WTC11 (cell line): ENCODE measurements around the gene KIFC3. TPM values are rescaled to one million over a fixed set of nuclear protein-coding genes. Genes with fewer than 3 reads are reported as not detected.
"Not testable (repeated sequence)": the region's sequence is repeated elsewhere in the genome, so short reads cannot be mapped to it uniquely, and the experiment has no call there.

Source experiments
- ATAC-seq: fragments of 200-7000 bp; cut with Tn5 transposase; 2 replicates; pipeline ENCODE4 v1.10.0; 2021; ENCODE audit warnings: mild to moderate bottlenecking, moderate library complexity
- CTCF ChIA-PET: fragments of 300-600 bp; sonication (Branson Sonifier 250); formaldehyde crosslinking; loops from one replicate; lab custom pipeline; 2021; ENCODE audit warnings: antibody characterized with exemption; lab: Charles Lee
- POLR2A ChIA-PET: fragments of 350-600 bp; sonication (Branson Sonifier 250); formaldehyde crosslinking; loops from one replicate; lab custom pipeline; 2021; ENCODE audit warnings: antibody characterized with exemption; lab: Charles Lee
- DNase-seq: peaks from one replicate; pipeline ENCODE4 v3.0.0; 2021; ENCODE audit warnings: low spot score
- H3K27ac Mint-ChIP-seq: 2 replicates; pipeline ENCODE4 v1.8.0; 2021; ENCODE audit warnings: mixed read lengths
- H3K27me3 Mint-ChIP-seq: 2 replicates; pipeline ENCODE4 v1.8.0; 2021; ENCODE audit warnings: low read depth, mild to moderate bottlenecking, moderate library complexity, mixed read lengths
- H3K36me3 Mint-ChIP-seq: 2 replicates; pipeline ENCODE4 v1.8.0; 2021; ENCODE audit warnings: mixed read lengths
- H3K4me1 Mint-ChIP-seq: 2 replicates; pipeline ENCODE4 v1.8.0; 2022; ENCODE audit warnings: mixed read lengths
- H3K4me3 Mint-ChIP-seq: 2 replicates; pipeline ENCODE4 v1.8.0; 2021; ENCODE audit warnings: mild to moderate bottlenecking, moderate library complexity, mixed read lengths
- H3K9me3 Mint-ChIP-seq: 2 replicates; pipeline ENCODE4 v1.8.0; 2021; ENCODE audit warnings: mixed read lengths
- CREM ChIP-seq: sonication (generic); formaldehyde crosslinking; IDR thresholded peaks from 2 replicates; pipeline ENCODE4 v1.8.1; 2022; ENCODE audit warnings: mild to moderate bottlenecking, missing genetic modification reagents, moderate library complexity
- E2F5 ChIP-seq: sonication (generic); formaldehyde crosslinking; IDR thresholded peaks from 2 replicates; pipeline ENCODE4 v1.8.1; 2022; ENCODE audit warnings: mild to moderate bottlenecking, moderate library complexity, missing genetic modification reagents
- EMX1 ChIP-seq: fragments of 250-450 bp; sonication (Bioruptor Pico); IDR thresholded peaks from 2 replicates; pipeline ENCODE4 v1.8.0; 2021; ENCODE audit warnings: mild to moderate bottlenecking
- GABPB1 ChIP-seq: sonication (generic); formaldehyde crosslinking; IDR thresholded peaks from 2 replicates; pipeline ENCODE4 v1.8.1; 2023; ENCODE audit warnings: mild to moderate bottlenecking, missing genetic modification reagents
- GRHL2 ChIP-seq: fragments of 250-450 bp; sonication (Bioruptor Pico); IDR thresholded peaks from 2 replicates; pipeline ENCODE4 v1.8.0; 2022; ENCODE audit warnings: mild to moderate bottlenecking, moderate library complexity; ENCODE audit not compliant: insufficient replicate concordance, severe bottlenecking
- IRF2 ChIP-seq: sonication (generic); formaldehyde crosslinking; IDR thresholded peaks from 2 replicates; pipeline ENCODE4 v1.8.0; 2022; ENCODE audit warnings: low read depth, missing genetic modification reagents, borderline replicate concordance
- MYBL2 ChIP-seq: sonication (generic); formaldehyde crosslinking; IDR thresholded peaks from 2 replicates; pipeline ENCODE4 v1.8.1; 2023; ENCODE audit warnings: mild to moderate bottlenecking, moderate library complexity, missing genetic modification reagents
- NFATC4 ChIP-seq: fragments of 250-450 bp; sonication (Bioruptor Pico); IDR thresholded peaks from 2 replicates; pipeline ENCODE4 v1.9.0; 2021; ENCODE audit warnings: mild to moderate bottlenecking
- NR1H2 ChIP-seq: sonication (generic); formaldehyde crosslinking; IDR thresholded peaks from 2 replicates; pipeline ENCODE4 v1.9.0; 2021; ENCODE audit warnings: mild to moderate bottlenecking, moderate library complexity, missing genetic modification reagents
- RELA ChIP-seq: sonication (generic); formaldehyde crosslinking; IDR thresholded peaks from 2 replicates; pipeline ENCODE4 v1.8.1; 2022; ENCODE audit warnings: missing genetic modification reagents, mild to moderate bottlenecking, borderline replicate concordance
- RORB ChIP-seq: fragments of 250-450 bp; sonication (Bioruptor Pico); IDR thresholded peaks from 2 replicates; pipeline ENCODE4 v1.9.0; 2021; ENCODE audit warnings: mild to moderate bottlenecking
- SMAD3 ChIP-seq: sonication (generic); formaldehyde crosslinking; IDR thresholded peaks from 2 replicates; pipeline ENCODE4 v1.8.0; 2022; ENCODE audit warnings: missing genetic modification reagents, mild to moderate bottlenecking, borderline replicate concordance
- SP1 ChIP-seq: sonication (generic); formaldehyde crosslinking; conservative IDR thresholded peaks from 2 replicates; pipeline ENCODE4 v1.8.1; 2022; ENCODE audit warnings: missing genetic modification reagents
- TEAD4 ChIP-seq: sonication (generic); formaldehyde crosslinking; IDR thresholded peaks from 2 replicates; pipeline ENCODE4 v1.8.0; 2022; ENCODE audit warnings: mild to moderate bottlenecking, missing genetic modification reagents
- ZBTB21 ChIP-seq: sonication (generic); formaldehyde crosslinking; IDR thresholded peaks from 2 replicates; pipeline ENCODE4 v1.8.1; 2023; ENCODE audit warnings: mild to moderate bottlenecking, missing genetic modification reagents, borderline replicate concordance
- ZNF121 ChIP-seq: sonication (generic); formaldehyde crosslinking; IDR thresholded peaks from 2 replicates; pipeline ENCODE4 v1.8.0; 2023; ENCODE audit warnings: missing genetic modification reagents
- ZNF317 ChIP-seq: sonication (generic); formaldehyde crosslinking; IDR thresholded peaks from 2 replicates; pipeline ENCODE4 v1.8.1; 2023; ENCODE audit warnings: low read depth, mild to moderate bottlenecking, moderate library complexity, missing genetic modification reagents, borderline replicate concordance
- ZNF423 ChIP-seq: fragments of 250-450 bp; sonication (Bioruptor Pico); IDR thresholded peaks from 2 replicates; pipeline ENCODE4 v2.1.2; 2022; ENCODE audit warnings: mild to moderate bottlenecking, moderate library complexity
- total RNA-seq: library from RNA; stranded (reverse); gene quantifications from 3 replicates; pipeline ENCODE4 v1.2.3, GENCODE V29; 2021
- TF ChIP-seq, protein P1 (sequence below): sonication (generic); formaldehyde crosslinking; IDR thresholded peaks from 2 replicates; pipeline ENCODE4 v1.8.1; 2023; ENCODE audit warnings: mild to moderate bottlenecking, missing genetic modification reagents, borderline replicate concordance
- TF ChIP-seq, protein P2 (sequence below): fragments of 250-450 bp; sonication (Bioruptor Pico); IDR thresholded peaks from 2 replicates; pipeline ENCODE4 v1.8.0; 2021; ENCODE audit warnings: mild to moderate bottlenecking
- TF ChIP-seq, protein P3 (sequence below): sonication (generic); formaldehyde crosslinking; IDR thresholded peaks from 2 replicates; pipeline ENCODE4 v1.8.1; 2023; ENCODE audit warnings: mild to moderate bottlenecking, moderate library complexity, missing genetic modification reagents
- TF ChIP-seq, protein P4 (sequence below): sonication (generic); formaldehyde crosslinking; IDR thresholded peaks from 2 replicates; pipeline ENCODE4 v1.8.0; 2022; ENCODE audit warnings: mild to moderate bottlenecking, missing genetic modification reagents
- TF ChIP-seq, protein P5 (sequence below): sonication (generic); formaldehyde crosslinking; conservative IDR thresholded peaks from 2 replicates; pipeline ENCODE4 v1.8.1; 2022; ENCODE audit warnings: mild to moderate bottlenecking, missing genetic modification reagents
- TF ChIP-seq, protein P6 (sequence below): sonication (generic); formaldehyde crosslinking; IDR thresholded peaks from 2 replicates; pipeline ENCODE4 v1.8.1; 2022; ENCODE audit warnings: low read depth, missing genetic modification reagents, borderline replicate concordance

Gene KIFC3
- total RNA-seq, 1 experiment from 2014 or later = 11.6 TPM

DNA sequence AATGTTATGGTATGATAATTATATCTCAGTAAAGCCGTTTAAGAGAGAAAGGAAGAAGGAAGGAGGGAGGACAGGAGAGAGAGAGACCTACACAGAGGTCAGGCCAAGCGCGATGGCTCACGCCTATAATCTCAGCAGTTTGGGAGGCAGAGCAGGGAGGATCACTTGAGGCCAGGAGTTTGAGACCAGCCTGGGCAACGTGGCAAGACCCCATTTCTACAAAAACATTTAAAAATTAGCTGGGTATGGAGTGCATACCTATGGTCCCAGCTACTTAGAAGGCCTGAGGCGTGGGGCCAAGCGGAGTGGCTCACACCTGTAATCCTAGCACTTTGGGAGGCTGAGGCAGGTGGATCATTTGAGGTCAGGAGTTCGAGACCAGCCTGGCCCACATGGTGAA is 9.0 kb upstream of the KIFC3 start:
- CTCF ChIA-PET = interaction anchor here (0.9 to 4.7 kb wide), 4 partner anchors 16 to 162 kb away, joined by 3 to 23 read pairs (median 14); no protein-coding TSS in a partner anchor
- H3K27ac Mint-ChIP-seq = not testable (repeated sequence)

GRCh38 chr16:57810197-57811031 is 8.1 kb upstream of the KIFC3 start:
- ATAC-seq (peak; percentile 59), DNase-seq (peak; percentile 47)
- POLR2A ChIA-PET = interaction anchor here (0.6 kb wide), 2 partner anchors 11 to 468 kb away, joined by 3 to 4 read pairs; no protein-coding TSS in a partner anchor
- Mint-ChIP-seq H3K36me3 (no peaks in the 10 kb centered on the region), H3K27ac (peak overlapping the region; percentile 87), H3K27me3 (peaks cover 2% of the 10 kb centered on the region; the same call in 1 of the 2 replicates), H3K4me1 (peaks cover 57% of the 10 kb centered on the region), H3K9me3 (no peaks in the 10 kb centered on the region), H3K4me3 (no peak overlapping the region)
- CTCF ChIA-PET = interaction anchor here (0.8 to 4.7 kb wide), 5 partner anchors 15 to 167 kb away, joined by 3 to 23 read pairs (median 3); no protein-coding TSS in a partner anchor
- TF ChIP-seq ZNF317 (CRISPR knock-in tag) = no peak
- TF ChIP-seq, protein P1, sequence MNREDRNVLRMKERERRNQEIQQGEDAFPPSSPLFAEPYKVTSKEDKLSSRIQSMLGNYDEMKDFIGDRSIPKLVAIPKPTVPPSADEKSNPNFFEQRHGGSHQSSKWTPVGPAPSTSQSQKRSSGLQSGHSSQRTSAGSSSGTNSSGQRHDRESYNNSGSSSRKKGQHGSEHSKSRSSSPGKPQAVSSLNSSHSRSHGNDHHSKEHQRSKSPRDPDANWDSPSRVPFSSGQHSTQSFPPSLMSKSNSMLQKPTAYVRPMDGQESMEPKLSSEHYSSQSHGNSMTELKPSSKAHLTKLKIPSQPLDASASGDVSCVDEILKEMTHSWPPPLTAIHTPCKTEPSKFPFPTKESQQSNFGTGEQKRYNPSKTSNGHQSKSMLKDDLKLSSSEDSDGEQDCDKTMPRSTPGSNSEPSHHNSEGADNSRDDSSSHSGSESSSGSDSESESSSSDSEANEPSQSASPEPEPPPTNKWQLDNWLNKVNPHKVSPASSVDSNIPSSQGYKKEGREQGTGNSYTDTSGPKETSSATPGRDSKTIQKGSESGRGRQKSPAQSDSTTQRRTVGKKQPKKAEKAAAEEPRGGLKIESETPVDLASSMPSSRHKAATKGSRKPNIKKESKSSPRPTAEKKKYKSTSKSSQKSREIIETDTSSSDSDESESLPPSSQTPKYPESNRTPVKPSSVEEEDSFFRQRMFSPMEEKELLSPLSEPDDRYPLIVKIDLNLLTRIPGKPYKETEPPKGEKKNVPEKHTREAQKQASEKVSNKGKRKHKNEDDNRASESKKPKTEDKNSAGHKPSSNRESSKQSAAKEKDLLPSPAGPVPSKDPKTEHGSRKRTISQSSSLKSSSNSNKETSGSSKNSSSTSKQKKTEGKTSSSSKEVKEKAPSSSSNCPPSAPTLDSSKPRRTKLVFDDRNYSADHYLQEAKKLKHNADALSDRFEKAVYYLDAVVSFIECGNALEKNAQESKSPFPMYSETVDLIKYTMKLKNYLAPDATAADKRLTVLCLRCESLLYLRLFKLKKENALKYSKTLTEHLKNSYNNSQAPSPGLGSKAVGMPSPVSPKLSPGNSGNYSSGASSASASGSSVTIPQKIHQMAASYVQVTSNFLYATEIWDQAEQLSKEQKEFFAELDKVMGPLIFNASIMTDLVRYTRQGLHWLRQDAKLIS (CRISPR knock-in tag) = no peak
- no peak for TF ChIP-seq RORB
- no peak for TF ChIP-seq NFATC4 (CRISPR knock-in tag)
- no peak for TF ChIP-seq TEAD4 (CRISPR knock-in tag)
- 0 out of 2 replicates have a peak, but pooled peaks have one; percentile 11 for TF ChIP-seq SMAD3 (CRISPR knock-in tag)
- TF ChIP-seq, protein P2, sequence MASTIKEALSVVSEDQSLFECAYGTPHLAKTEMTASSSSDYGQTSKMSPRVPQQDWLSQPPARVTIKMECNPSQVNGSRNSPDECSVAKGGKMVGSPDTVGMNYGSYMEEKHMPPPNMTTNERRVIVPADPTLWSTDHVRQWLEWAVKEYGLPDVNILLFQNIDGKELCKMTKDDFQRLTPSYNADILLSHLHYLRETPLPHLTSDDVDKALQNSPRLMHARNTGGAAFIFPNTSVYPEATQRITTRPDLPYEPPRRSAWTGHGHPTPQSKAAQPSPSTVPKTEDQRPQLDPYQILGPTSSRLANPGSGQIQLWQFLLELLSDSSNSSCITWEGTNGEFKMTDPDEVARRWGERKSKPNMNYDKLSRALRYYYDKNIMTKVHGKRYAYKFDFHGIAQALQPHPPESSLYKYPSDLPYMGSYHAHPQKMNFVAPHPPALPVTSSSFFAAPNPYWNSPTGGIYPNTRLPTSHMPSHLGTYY (CRISPR knock-in tag) = no peak
- no peak for TF ChIP-seq E2F5 (CRISPR knock-in tag)
- TF ChIP-seq, protein P3, sequence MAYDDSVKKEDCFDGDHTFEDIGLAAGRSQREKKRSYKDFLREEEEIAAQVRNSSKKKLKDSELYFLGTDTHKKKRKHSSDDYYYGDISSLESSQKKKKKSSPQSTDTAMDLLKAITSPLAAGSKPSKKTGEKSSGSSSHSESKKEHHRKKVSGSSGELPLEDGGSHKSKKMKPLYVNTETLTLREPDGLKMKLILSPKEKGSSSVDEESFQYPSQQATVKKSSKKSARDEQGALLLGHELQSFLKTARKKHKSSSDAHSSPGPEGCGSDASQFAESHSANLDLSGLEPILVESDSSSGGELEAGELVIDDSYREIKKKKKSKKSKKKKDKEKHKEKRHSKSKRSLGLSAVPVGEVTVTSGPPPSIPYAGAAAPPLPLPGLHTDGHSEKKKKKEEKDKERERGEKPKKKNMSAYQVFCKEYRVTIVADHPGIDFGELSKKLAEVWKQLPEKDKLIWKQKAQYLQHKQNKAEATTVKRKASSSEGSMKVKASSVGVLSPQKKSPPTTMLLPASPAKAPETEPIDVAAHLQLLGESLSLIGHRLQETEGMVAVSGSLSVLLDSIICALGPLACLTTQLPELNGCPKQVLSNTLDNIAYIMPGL = no peak
- TF ChIP-seq EMX1 = no peak
- no peak for TF ChIP-seq SP1 (CRISPR knock-in tag)
- TF ChIP-seq, protein P4, sequence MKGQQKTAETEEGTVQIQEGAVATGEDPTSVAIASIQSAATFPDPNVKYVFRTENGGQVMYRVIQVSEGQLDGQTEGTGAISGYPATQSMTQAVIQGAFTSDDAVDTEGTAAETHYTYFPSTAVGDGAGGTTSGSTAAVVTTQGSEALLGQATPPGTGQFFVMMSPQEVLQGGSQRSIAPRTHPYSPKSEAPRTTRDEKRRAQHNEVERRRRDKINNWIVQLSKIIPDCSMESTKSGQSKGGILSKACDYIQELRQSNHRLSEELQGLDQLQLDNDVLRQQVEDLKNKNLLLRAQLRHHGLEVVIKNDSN = 0 out of 2 replicates have a peak, but pooled peaks have one; percentile 21
- TF ChIP-seq, protein P5, sequence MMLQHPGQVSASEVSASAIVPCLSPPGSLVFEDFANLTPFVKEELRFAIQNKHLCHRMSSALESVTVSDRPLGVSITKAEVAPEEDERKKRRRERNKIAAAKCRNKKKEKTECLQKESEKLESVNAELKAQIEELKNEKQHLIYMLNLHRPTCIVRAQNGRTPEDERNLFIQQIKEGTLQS (CRISPR knock-in tag) = no peak
- no peak for TF ChIP-seq MYBL2 (CRISPR knock-in tag)
- TF ChIP-seq RELA (CRISPR knock-in tag) = no peak
- no peak for TF ChIP-seq IRF2 (CRISPR knock-in tag)
- TF ChIP-seq CREM = no peak
- no peak for TF ChIP-seq NR1H2
- TF ChIP-seq GRHL2 = no peak
- TF ChIP-seq, protein P6, sequence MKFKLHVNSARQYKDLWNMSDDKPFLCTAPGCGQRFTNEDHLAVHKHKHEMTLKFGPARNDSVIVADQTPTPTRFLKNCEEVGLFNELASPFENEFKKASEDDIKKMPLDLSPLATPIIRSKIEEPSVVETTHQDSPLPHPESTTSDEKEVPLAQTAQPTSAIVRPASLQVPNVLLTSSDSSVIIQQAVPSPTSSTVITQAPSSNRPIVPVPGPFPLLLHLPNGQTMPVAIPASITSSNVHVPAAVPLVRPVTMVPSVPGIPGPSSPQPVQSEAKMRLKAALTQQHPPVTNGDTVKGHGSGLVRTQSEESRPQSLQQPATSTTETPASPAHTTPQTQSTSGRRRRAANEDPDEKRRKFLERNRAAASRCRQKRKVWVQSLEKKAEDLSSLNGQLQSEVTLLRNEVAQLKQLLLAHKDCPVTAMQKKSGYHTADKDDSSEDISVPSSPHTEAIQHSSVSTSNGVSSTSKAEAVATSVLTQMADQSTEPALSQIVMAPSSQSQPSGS (CRISPR knock-in tag) = no peak
- no peak for TF ChIP-seq ZBTB21 (CRISPR knock-in tag)
- TF ChIP-seq ZNF423 (CRISPR knock-in tag) = no peak
- TF ChIP-seq GABPB1 (CRISPR knock-in tag) = peak; percentile 77

More for the DNA sequence above, 9.0 kb upstream of the KIFC3 start:
- POLR2A ChIA-PET, H3K36me3 Mint-ChIP-seq, H3K4me3 Mint-ChIP-seq, H3K27me3 Mint-ChIP-seq, H3K9me3 Mint-ChIP-seq, DNase-seq, ATAC-seq: not testable (repeated sequence)
- peaks cover 61% of the 10 kb centered on the region for H3K4me1 Mint-ChIP-seq
- TF ChIP-seq ZNF121 (CRISPR knock-in tag) = peak; percentile 90
